CMK (cell line): ENCODE measurements around the gene PLPPR1.

ENCODE experiments used
- DNase-seq: peaks from one replicate; pipeline ENCODE4 v3.0.0-alpha.2; 2010; ENCODE audit warnings: low read depth

PLPPR1 gene

DNA sequence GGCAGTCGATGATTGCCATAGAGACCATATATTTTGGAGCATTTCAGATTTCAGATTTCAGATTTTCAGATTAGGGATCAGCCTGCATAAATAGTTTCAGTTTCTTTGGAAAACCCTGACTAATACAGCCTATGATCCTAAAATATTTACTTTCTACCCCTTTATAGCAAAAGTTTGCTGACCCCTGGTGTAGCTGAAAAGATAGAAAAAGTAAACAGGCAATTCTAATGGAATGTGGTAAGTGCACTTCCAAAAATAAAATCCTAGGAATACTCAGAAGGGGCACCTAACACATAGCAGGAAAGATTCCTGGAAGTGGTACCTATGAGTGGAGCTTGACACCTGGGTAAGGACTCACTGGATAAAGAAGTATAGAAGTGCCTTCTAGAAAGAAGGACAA is 321.8 kb downstream of the PLPPR1 start:
- DNase-seq, result no peak

DNA sequence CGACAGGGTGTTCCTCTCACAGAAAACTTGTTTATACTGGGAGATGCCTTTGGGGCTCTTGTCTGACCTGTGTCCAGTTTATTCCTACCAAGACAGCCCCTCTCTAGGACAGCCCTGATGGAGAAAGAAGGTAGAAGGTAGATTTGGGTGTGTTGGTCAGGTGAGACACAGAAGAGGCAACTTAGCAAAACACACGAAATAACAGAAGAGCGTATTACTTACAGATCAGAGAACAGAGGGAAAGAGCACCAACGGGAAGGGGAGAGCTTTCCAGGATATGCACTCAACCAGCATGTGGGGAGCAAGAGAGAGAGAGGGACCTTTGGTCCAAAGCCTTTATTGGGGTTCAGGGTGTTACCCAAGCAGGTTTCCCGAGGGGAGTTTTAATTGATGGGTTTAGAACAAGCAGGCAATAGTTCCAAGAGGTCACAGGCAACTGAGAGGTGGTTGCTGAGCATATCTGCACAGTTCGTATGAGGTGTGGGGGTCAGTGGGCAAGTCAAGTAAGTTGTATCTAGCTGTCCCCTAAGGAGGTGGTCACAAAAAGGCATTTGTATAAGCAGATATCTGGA is 324.5 kb downstream of the PLPPR1 start:
- DNase-seq, result no peak

DNA sequence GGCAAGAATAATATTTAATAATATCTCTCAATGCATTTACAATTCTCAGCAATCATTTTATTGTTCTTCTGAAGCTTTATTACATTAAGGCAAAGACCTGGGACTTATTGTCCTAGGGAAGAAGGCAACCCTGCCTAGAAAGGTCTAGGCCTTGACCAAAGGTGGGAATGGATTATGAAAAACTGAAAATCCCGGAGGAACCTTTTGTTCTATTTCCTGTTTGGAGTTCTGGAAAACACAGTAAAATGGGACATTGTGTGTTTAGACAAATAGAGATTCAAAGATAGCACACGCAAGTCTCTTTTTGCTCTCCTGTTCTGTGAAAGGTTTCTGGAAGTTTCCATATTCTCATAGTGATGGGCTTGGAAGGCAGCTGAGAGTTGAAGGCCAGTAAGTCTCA is 325.2 kb downstream of the PLPPR1 start:
- DNase-seq, result no peak

- DNase-seq, result no peak
Observed at GRCh38 chr9:101354143-101354764, 325.7 kb downstream of the PLPPR1 start.

DNA sequence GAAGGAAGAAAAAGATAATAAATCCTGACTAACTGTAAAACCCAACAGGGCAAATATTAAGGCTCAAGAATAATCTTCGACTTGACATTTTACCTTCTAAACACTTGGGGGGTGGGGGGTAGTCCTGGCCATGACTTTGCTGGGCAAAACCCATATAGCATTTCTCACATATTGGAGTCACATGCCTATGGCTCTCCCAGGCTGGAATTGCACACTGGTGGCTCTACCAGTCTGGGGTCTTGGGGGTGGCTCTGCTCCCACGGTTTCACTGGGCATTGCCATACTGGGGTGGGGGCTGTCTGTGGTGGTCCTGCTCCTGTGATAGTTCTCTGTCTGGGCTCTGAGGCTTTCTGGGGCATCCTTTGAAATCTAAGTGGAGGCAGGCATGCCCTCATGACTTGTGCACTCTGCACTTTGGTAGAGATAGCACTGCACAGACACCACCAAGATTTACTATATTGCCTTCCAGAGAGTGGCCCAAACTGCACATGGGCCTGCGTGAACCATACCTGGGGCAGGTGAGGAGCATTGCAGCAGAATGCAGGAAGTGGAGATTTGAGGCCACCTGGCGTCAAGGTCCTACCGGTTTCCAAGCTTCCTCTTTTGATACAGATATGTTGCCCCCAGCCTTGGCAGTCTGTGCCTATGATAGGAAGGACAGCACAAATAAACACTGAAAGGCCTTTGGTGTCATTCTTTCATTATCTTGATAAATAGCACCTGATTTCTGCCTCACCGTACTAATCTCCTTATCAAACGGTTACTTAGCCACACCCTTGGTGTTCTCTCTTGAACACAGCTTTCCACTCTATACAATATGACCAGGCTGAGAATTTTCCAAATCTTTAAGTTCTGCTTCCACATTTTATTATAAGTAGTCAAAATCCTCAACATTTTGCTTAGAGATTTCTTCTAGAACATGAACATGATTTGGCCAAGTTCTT is 326.5 kb downstream of the PLPPR1 start:
- DNase-seq, result no peak

DNA sequence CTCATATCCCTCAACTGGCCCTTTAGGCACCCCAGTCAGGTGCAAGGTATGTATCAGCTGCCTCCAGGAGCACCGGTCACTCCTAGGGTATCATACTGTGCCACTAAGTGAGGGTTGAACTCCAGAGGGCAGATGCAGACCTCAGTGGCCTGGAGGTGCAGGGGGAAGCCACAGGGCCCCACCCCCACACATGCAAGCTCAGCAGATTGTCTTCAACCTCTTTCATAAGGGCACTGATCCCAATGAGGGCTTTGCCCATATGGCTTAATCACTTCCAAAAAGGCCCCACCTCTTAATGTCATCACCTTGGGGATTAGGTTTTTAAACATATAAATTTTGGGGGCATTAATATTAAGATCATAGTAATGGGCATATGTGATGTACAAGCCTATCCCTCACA is 328.1 kb downstream of the PLPPR1 start:
- no peak for DNase-seq

DNA sequence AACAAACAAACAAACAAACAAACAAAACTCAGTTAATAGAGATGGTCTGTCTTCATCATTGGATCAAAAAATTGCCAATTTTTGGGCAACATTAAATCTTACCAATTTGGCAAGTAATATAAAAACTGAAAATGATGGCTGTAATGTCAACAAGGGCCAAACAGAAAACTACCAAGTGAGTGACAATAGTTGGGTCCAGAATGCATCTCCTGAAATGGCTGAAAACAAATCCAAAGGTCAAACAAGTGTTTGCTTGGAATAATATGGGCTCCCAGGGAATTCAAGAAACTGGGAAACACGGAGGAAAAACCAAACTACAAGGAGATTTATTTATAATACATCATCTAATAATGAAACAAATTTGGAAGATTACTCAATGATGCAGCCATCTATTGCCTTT is 331.2 kb downstream of the PLPPR1 start:
- DNase-seq, result no peak

GRCh38 chr9:101360647-101361046 is 332.1 kb downstream of the PLPPR1 start:
- no peak for DNase-seq

GRCh38 chr9:101362450-101362849 is 333.9 kb downstream of the PLPPR1 start:
- DNase-seq, result no peak

DNA sequence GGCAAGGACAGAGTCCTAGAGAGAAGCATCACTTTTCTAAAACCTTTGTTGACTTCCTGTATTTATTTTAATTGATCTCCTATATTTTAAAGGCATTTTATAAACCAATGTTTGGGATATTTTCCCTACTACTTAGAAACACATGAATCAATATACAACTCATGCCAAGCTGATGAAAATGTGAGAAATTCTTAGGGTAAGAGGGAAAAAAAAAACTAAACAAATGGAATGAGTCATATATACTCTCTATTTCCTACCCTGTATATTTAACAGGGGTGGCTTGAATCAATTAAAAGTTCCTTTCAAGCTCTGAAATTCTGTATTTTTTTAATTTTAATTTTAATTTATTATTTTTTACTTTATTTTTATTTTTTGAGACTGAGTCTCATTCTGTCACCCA is 336.7 kb downstream of the PLPPR1 start:
- no peak for DNase-seq

GRCh38 chr9:101366038-101366756 is 337.7 kb downstream of the PLPPR1 start:
- DNase-seq, result no peak

DNA sequence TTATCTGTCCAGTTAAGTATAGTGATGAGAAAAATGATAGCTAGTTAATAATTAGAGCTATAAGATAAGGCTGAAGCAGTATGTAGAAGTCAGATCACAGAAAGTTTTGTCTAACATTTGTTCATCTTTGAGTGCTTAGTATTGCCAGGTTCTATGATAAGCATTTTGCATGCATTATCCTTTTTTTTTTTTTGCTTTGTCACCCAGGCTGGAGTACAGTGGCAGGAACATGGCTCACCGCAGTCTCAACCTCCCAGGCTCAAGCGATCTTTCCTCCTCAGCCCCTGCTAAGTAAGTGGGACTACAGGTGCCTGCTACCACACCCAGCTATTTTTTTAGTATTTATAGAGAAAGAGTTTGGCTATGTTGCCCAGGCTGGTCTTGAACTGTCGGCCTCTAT is 338.8 kb downstream of the PLPPR1 start:
- no peak for DNase-seq

GRCh38 chr9:101369286-101369685 is 340.8 kb downstream of the PLPPR1 start:
- DNase-seq, result no peak

DNA sequence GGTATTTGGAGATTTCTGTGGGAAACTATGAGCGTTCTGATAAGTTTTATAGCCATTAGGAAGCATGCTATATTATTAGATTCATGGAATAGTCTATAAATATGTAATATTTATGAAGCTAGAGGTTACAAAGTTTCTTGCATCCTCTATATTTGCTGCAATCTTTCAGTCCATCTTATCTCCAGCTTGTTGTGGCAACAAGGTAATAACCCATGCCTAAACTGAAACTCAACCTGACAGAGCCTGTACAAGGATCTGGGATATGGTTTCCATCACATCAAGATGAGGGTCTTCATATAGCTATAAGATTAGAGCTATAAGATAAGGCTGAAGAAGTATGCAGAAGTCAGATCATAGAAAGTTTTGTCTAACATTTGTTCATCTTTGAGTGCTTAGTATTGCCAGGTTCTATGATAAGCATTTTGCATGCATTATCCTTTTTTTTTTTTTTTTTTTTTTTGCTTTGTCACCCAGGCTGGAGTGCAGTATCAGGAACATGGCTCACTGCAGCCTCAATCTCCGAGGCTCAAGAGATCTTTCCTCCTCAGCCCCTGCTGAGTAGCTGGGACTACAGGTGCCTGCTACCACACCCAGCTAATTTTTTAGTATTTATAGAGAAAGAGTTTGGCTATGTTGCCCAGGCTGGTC is 341.5 kb downstream of the PLPPR1 start:
- no peak for DNase-seq

DNA sequence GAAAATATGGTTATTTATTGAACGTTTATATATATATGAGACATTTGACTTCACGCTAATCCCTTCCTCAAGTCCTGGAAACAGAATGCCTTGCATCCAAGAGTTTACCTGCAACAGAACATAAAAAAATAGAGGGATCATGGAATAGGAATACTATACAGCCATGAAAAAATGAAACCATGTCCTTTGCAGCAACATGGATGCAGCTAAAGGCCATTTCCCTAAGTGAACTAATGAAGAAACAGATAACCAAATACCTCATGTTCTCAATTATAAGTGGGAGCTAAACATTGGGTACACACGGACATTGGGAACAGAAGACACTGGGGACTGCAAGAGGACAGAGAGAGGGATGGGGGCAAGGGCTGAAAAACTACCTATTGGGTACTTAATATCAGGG is 343.3 kb downstream of the PLPPR1 start:
- no peak for DNase-seq

- DNase-seq, result no peak
Observed at GRCh38 chr9:101372327-101373118, 344.0 kb downstream of the PLPPR1 start.
